Measurements from ENCODE around the gene CLDN20. TPM values are rescaled to one million over a fixed set of nuclear protein-coding genes. Genes with fewer than 3 reads are reported as not detected.

CLDN20 gene
- total and polyA plus RNA-seq, 2 donors (not counting 1 experiment from before 2014, with no cell fraction given): not detected

DNA sequence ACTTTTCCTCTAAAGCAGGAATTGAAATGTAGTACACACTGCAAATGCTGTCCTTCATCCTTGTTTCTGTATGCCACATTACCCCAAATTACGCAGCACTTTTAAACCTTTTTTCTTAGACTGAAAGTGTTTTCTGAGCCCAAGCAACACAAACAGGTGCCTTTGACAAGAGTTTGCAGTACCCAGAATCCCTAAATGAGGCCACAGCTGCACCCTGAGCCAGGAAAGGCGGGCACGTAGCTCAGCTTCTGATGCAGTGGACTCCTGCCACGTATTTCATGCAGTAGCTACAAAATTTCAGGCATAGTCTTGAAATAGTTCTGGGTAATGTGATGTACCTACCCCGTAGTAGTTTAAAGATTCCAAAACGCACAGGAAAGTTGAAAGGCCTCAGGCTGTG lies 31.0 kb upstream of the CLDN20 start:
- Histone ChIP-seq H3K9ac (ENCODE audit: insufficient read depth, low read length) (no peak overlapping the region), H4K20me1 (ENCODE audit: control insufficient read depth, extremely low read depth, insufficient read depth, low read length) (no peaks in the 10 kb centered on the region), H3K36me3 (ENCODE audit: control insufficient read depth, insufficient read depth, low read length) (no peaks in the 10 kb centered on the region), H2AFZ (ENCODE audit: low read length) (no peak overlapping the region), H3K4me3 (replicated peaks in 1 of 4; ENCODE audit: control extremely low read depth in 1 of 4, insufficient read depth in 1 of 4, low read depth in 3 of 4, low read length in 4 of 4) (no peak overlapping the region), H3K27me3 (ENCODE audit: control insufficient read depth, insufficient read depth, low read length) (no peaks in the 10 kb centered on the region), H3K79me2 (ENCODE audit: control insufficient read depth, insufficient read depth, low read length) (no peaks in the 10 kb centered on the region), H3K9me3 (ENCODE audit: control insufficient read depth, insufficient read depth, low read depth, low read length) (no peaks in the 10 kb centered on the region), H3K27ac (ENCODE audit: insufficient read depth, low read length) (no peak overlapping the region), H3K4me1 (ENCODE audit: control insufficient read depth, extremely low read depth, insufficient read depth, low read length) (no peaks in the 10 kb centered on the region), H3K4me2 (ENCODE audit: extremely low read depth, insufficient read depth, low read length) (no peak overlapping the region)
- no peak for TF ChIP-seq EZH2 (IDR thresholded peaks at IDR 0.05; ENCODE audit: low read length, missing control alignments)
- no peak for TF ChIP-seq CTCF (conservative IDR thresholded peaks at IDR 0.05 in 1 of 2, IDR thresholded peaks at IDR 0.05 in 1 of 2; ENCODE audit: low read depth in 1 of 2, low read length in 2 of 2)
- DNase-seq (ENCODE audit: low read depth in 2 of 2): no peak

DNA sequence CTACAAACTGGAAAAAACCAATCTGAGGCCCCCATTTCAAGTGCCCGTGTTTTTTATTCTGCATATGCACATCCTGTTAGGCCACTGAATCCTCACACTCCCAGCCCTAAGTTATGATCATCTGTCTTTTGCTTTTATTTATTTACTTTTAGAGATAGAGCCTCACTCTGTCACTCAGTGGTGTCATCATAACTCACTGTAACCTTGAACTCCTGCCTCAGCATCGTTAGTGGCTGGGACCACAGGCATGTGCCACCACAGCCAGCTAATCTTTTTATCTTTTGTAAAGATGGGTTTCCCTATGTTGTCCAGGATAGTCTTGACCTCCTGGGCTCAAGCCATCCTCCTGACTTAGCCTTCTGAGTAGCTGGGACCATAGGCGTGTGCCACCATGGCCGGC lies 29.6 kb upstream of the CLDN20 start:
- H3K4me2 ChIP-seq (ENCODE audit: extremely low read depth, insufficient read depth, low read length): no peak overlapping the region
- no peak overlapping the region for H3K4me3 ChIP-seq (replicated peaks in 1 of 4; ENCODE audit: control extremely low read depth in 1 of 4, insufficient read depth in 1 of 4, low read depth in 3 of 4, low read length in 4 of 4)
- no peaks in the 10 kb centered on the region for H4K20me1 ChIP-seq (ENCODE audit: control insufficient read depth, extremely low read depth, insufficient read depth, low read length)
- H3K9me3 ChIP-seq (ENCODE audit: control insufficient read depth, insufficient read depth, low read depth, low read length): no peaks in the 10 kb centered on the region
- H3K9ac ChIP-seq (ENCODE audit: insufficient read depth, low read length): no peak overlapping the region
- no peaks in the 10 kb centered on the region for H3K4me1 ChIP-seq (ENCODE audit: control insufficient read depth, extremely low read depth, insufficient read depth, low read length)
- no peak overlapping the region for H3K27ac ChIP-seq (ENCODE audit: insufficient read depth, low read length)
- no peak for DNase-seq (ENCODE audit: low read depth in 2 of 2)
- H3K27me3 ChIP-seq (ENCODE audit: control insufficient read depth, insufficient read depth, low read length): no peaks in the 10 kb centered on the region
- H2AFZ ChIP-seq (ENCODE audit: low read length): no peak overlapping the region
- no peaks in the 10 kb centered on the region for H3K36me3 ChIP-seq (ENCODE audit: control insufficient read depth, insufficient read depth, low read length)
- TF ChIP-seq CTCF (conservative IDR thresholded peaks at IDR 0.05 in 1 of 2, IDR thresholded peaks at IDR 0.05 in 1 of 2; ENCODE audit: low read depth in 1 of 2, low read length in 2 of 2) (no peak), EZH2 (IDR thresholded peaks at IDR 0.05; ENCODE audit: low read length, missing control alignments) (no peak)
- no peaks in the 10 kb centered on the region for H3K79me2 ChIP-seq (ENCODE audit: control insufficient read depth, insufficient read depth, low read length)

DNA sequence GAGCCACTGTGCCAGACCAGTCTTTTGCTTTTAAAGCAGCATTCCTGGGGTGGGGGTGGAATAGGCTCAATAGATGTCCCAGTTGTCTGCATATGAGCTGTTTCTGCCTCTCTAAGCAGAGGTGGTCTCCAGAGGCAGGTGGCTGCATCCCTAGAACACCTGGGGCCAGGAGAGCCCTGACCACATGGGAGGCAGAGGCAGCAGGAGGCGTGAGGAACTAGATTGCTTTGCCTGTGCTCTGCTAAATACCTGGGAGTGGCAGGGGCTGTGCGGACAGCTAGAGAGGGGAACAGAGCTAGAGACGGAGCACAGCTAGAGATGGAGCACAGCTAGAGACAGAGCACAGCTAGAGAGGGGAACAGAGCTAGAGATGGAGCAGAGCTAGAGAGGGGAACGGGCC lies 29.1 kb upstream of the CLDN20 start:
- no peak overlapping the region for H3K9ac ChIP-seq (ENCODE audit: insufficient read depth, low read length)
- H4K20me1 ChIP-seq (ENCODE audit: control insufficient read depth, extremely low read depth, insufficient read depth, low read length): no peaks in the 10 kb centered on the region
- no peak overlapping the region for H3K4me2 ChIP-seq (ENCODE audit: extremely low read depth, insufficient read depth, low read length)
- no peaks in the 10 kb centered on the region for H3K36me3 ChIP-seq (ENCODE audit: control insufficient read depth, insufficient read depth, low read length)
- H3K27me3 ChIP-seq (ENCODE audit: control insufficient read depth, insufficient read depth, low read length): no peaks in the 10 kb centered on the region
- H3K4me1 ChIP-seq (ENCODE audit: control insufficient read depth, extremely low read depth, insufficient read depth, low read length): no peaks in the 10 kb centered on the region
- TF ChIP-seq CTCF (conservative IDR thresholded peaks at IDR 0.05 in 1 of 2, IDR thresholded peaks at IDR 0.05 in 1 of 2; ENCODE audit: low read depth in 1 of 2, low read length in 2 of 2) (no peak), EZH2 (IDR thresholded peaks at IDR 0.05; ENCODE audit: low read length, missing control alignments) (no peak)
- H3K4me3 ChIP-seq (replicated peaks in 1 of 4; ENCODE audit: control extremely low read depth in 1 of 4, insufficient read depth in 1 of 4, low read depth in 3 of 4, low read length in 4 of 4): no peak overlapping the region
- H3K9me3 ChIP-seq (ENCODE audit: control insufficient read depth, insufficient read depth, low read depth, low read length): no peaks in the 10 kb centered on the region
- H3K27ac ChIP-seq (ENCODE audit: insufficient read depth, low read length): no peak overlapping the region
- H3K79me2 ChIP-seq (ENCODE audit: control insufficient read depth, insufficient read depth, low read length): no peaks in the 10 kb centered on the region
- no peak for DNase-seq (ENCODE audit: low read depth in 2 of 2)
- no peak overlapping the region for H2AFZ ChIP-seq (ENCODE audit: low read length)

Data from fibroblast of lung (primary cell).